GM18520 (cell line): ENCODE data around the gene BMERB1.
"Not testable (repeated sequence)": the region's sequence is repeated elsewhere in the genome, so short reads cannot be mapped to it uniquely, and the experiment has no call there.

Source experiments
- ATAC-seq: cut with Tn5 transposase; IDR thresholded peaks from one replicate; pipeline ENCODE4 v1.9.1; 2021; ENCODE audit not compliant: unreplicated experiment

BMERB1 gene

DNA sequence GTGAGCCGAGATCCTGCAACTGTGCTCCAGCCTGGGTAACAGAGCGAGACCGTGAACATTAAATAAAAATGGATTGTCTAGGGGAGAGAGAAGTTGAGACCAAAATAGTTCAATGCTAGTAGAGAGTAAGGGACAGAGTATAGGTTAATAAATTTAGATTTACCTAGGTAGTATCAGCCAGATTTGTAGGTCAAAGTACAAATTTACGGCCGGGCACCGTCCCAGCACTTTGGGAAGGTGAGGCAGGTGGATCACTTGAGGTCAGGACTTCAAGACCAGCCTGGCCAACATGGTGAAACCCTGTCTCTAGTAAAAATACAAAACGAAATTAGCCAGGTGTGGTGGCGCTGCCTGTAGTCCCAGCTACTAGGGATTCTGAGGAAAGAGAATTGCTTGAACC lies 12.2 kb upstream of the BMERB1 start:
- no peak for ATAC-seq

DNA sequence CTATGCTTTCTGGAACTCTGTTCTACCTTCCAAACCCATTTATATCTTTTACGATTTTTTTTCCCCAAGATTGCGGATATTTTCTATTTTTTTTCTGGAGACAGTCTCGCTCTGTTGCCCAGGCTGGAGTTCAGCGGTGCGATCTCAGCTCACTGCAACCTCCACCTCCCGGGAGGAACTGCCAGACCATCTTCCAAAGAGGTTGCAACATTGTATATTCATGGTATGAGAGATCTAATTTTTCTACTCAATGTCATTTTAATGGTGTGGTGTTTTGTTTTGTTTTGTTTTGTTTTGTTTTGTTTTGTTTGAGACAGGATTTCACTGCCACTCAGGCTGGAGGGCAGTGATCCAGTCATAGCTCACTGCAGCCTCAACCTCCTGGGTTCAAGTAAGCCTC lies 8.5 kb upstream of the BMERB1 start:
- ATAC-seq = no peak

DNA sequence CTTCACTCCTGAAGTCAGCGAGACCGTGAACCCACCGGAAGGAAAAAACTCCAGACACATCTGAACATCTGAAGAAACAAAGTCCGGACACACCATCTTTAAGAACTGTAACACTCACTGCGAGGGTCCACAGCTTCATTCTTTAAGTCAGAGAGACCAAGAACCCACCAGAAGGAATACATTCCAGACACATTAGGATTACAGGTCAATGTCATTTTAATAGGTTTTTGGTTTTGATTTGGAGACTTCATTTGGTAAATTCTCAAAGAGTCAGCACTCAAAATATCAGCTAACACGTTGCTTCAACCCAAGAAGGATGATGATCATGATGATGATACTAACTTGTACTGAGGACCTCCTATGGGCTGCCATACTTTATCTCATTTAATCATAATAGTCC lies 7.6 kb upstream of the BMERB1 start:
- no peak for ATAC-seq

DNA sequence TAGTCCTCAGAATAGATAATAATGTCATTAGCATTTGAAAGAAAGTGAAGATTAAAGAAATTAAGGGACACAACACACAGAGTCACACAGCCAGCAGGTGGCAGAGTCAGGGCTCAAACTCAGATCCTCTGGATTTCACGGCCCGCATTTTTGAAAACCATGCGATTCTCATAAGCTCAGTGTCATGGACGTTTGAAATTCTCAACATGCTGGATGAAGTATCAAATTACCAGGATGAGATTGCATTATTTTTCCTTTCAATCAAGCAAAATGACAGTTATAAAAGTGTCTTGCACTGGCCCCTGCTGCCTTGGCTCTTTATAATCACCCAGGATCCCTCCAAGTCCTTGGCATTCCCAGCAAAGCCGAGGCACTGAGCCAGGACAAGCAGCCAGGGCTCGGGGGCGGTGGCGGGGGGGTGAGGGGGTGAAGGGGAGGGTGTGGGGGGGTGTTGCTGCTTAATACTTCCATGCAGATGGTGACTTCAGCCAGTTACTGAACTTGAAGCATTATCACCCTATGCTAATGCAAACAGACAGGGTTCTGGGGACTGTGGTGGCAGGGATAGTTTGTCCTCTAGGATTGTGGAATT lies 6.6 kb upstream of the BMERB1 start:
- no peak for ATAC-seq

DNA sequence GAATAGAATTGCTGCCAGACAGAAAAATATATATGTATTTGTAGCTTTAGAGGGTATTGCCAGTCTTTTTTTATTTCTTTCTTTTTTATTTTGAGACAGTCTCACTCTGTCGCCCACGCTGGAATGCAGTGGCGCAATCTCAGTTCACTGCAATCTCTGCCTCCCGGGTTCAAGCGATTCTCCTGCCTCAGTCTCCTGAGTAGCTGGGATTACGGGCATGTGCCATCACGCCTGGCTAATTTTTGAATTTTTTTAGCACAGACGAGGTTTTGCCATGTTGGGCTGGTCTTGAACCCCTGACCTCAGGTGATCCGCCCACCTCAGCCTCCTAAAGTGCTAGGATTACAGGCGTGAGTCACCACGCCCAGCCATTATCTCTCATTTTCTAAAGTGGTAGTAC lies 3.5 kb upstream of the BMERB1 start:
- not testable (repeated sequence) for ATAC-seq

DNA sequence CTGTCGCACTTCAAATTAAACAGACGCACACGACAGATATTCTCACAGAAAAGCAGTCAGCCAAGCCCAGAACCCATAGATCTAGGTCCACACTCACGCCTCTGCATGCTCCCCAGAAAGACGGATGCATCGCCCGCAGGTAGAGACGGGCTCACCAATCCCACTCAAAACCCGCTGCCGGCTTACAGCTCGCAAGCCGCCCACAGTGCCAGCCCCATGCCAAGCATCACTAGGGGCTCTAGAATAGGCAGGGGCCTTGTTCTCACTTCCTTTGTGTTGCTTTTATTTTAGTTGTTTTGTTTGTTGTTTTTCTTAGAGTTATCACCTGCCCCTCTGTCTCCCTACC lies 336 bp upstream of the BMERB1 start:
- no peak for ATAC-seq

DNA sequence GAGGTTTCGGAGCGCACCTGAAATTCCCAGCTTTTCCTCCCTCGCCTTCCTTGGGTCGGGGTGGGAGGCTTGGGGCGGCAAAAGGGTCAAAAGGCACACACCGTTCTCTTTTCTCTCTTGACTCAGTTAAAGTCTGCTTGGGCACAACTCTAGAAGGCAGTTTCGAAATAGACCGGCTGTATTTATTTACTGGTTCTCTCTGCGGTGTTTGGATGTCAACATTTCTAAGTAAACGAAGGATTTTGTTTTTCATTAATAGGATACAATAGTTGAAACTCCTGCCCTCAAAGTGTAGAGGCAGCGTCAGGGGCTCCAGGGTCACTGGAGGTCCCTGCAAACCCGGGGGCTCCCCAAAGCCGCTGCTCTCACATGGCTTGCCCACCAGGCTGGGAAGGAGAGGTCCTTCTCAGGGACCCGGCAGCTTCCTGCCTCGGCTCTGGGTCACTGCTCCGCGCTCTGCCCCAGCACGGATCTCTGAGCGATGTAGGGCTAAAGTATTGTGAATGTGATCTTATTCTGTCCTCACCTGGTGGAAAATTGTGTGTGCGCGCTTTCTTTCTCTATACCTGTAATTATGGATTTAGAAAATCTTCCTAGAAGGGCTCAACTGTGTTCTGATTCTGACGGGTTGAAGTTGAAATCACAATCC lies 952 bp downstream of the BMERB1 start:
- no peak for ATAC-seq

DNA sequence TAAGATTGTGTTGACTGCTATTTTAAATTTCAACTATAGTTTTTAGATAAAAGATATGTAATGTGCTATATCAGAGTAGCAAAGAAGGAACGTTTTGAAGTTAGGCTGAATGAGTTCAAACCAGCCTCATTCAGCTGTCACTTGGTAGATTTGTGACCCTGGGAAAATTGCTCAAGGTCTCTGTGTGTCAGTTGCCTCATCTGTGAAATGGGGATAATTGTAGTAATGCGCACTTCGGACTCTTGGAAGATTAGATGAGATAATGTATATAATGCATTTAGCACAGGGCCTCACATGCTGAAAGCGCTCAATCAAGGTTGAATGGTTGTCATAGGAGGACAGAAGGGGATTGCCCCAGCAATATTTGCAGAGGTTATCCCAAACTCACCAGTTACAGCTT lies 4.7 kb downstream of the BMERB1 start:
- ATAC-seq = no peak

DNA sequence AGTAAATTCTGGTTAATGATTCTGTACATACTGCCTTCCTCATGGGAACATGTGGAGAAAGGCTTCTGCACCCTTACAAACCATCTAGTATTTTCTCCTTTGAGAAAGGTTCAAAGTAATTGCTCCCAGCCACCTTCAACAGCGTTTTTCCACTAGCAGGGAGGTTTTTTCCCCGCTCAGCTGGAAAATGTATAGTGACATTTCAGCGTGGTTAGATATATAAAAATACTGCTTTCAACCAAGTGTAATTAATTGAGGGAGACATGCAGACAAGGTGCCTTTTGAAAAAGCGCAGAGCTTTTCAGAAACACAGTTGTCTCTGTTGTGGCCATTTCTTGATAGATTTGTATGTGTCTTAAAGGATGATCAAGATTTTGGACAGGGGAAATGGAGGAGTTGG lies 5.1 kb downstream of the BMERB1 start:
- ATAC-seq = no peak

DNA sequence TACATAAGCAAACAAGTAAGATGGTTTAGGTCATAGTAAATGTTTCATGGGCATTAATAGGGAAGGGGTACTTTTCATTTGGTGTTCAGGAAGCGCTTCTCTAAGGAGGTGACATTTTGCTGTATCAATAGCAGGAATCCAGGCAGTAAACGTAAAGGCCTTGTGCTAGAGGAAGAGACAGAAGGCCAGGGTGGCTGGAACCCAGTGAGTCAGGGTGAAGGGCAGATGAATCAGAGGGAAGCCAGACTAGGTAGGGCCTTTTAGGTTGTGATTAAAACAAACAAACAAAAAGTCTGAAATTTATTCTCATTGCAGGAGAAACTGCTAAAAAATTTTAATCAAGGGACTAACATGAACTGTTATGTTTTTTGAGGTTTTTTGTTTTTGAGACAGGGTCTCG lies 6.5 kb downstream of the BMERB1 start:
- no peak for ATAC-seq

DNA sequence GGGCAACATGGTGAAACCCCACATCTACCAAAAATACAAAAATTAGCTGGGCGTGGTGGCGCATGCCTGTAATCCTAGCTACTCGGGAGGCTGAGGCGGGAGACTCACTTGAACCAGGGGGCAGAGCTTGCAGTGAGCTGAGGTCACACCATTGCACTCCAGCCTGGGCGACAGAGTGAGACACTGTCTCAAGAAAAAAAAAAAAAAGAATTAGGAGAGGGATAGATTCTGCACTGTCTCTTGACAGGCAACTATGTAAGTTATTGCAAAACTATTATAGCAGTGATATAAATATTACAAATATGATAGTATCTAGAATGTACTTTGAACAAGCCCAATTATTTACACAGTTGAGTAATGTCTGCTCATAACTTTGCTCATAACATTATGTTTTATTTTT lies 7.8 kb downstream of the BMERB1 start:
- not testable (repeated sequence) for ATAC-seq

DNA sequence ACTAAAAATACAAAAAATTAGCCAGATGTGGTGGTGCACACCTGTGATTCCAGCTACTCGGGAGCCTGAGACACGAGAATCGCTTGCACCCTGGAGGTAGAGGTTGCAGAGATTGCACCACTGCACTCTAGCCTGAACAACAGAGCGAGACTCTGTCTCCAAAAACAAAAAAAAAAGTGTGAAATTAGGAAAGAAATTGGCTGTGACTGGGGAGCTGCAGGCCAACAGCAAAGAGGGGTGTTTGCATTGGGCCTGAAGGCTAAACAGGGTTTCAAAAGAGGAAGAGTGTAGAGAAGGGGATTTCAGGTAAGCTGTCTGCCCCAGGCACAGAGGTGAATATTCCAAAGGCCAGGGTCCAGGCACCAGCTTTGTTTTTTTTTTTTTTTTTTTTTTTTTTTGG lies 9.4 kb downstream of the BMERB1 start:
- ATAC-seq = no peak

DNA sequence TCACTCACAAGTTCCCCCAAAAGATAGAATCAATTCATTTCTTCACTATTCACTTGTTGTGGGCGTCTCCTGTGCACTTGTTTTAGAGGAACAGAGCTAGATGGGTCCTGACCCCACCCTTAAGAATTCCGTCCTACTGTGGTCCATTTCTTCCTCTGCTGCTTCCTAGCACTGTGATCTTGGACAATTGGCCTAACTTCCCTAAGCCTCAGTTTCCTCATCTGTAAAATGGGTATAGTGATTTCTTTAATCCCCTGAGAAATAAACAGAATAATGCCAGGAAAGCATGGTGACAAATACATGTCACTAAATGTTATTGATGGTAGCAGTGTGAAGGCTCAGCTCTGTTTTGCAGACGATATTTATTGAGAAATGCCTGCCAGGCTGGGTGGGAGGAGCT lies 9.9 kb downstream of the BMERB1 start:
- no peak for ATAC-seq

DNA sequence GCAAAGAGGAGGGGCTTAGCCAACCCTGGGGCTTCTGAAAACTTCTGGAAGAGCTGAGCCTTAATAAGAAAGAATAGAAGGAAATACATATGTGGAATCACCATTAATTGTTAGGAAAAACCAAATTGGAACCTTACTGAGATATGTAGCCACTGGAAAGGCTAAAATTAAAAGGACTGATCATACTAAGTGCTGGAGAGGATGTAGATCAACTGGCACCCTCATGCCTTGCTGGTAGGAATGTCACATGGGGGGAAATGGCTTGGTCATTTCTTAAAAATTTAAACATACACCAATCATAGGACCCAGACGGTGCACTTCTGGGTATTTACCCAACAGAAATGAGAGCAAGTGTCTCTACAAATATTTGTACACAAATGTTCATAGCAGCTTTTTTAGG lies 11.1 kb downstream of the BMERB1 start:
- no peak for ATAC-seq

DNA sequence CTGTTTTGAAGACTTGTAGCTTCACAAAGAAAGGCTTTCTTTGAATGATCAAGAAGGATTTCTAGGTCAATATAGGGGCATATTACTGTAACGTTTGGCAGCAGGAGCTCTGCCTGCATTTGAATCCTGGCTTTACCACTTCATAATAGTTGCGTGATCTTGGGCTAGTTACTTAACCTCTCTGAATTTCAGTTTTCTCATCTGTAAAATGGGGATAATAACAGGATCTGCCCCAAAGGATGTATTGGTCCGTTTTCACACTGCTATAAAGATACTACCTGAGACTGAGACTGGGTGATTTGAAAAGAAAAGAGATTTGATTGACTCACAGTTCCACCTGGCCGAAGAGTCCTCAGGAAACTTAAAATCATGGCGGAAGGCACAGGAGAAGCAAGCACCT lies 12.5 kb downstream of the BMERB1 start:
- no peak for ATAC-seq

DNA sequence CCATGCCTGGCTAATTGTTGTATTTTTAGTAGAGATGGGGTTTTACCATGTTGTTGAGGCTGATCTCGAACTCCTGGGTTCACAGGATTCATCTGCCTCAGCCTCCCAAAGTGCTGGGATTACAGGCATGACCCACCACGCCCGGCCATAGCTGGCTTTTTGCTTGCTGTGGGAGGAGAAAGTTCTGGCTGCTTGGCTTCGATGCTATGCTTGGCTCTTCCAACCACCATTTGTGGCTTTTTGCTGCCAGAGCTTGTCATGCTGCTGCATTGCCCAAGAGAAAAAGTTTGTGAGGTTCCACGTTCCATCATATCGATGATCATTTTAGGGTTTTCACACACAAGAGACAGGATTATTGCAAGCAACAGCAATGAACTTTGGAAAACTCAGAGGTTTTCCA lies 16.2 kb downstream of the BMERB1 start:
- no peak for ATAC-seq

DNA sequence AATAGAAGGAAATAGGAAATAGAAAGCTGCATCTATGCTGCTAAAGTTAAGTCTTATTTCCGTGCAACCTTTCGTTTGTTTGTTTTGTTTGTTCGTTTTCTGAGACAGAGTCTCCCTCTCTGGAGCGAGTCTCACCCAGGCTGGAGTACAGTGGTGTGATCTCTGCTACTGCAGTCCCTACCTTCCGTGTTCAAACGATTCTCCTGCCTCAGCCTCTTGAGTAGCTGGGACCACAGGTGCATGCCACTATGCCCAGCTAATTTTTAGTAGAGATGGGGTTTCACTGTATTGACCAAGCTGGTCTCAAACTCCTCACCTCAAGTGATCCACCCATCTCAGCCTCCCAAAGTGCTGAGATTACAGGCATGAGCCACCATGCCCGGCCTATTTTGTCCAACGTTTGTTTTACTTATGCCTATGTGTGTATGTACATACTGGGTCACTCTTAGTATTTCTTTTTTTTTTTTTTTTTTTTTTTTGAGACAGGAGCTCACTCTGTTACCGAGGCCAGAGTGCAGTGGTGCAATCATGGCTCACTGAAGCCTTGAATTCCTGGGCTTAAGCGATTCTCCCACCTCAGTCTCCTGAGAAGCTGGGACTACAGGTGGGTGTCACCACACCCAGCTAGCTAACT lies 16.8 kb downstream of the BMERB1 start:
- no peak for ATAC-seq

DNA sequence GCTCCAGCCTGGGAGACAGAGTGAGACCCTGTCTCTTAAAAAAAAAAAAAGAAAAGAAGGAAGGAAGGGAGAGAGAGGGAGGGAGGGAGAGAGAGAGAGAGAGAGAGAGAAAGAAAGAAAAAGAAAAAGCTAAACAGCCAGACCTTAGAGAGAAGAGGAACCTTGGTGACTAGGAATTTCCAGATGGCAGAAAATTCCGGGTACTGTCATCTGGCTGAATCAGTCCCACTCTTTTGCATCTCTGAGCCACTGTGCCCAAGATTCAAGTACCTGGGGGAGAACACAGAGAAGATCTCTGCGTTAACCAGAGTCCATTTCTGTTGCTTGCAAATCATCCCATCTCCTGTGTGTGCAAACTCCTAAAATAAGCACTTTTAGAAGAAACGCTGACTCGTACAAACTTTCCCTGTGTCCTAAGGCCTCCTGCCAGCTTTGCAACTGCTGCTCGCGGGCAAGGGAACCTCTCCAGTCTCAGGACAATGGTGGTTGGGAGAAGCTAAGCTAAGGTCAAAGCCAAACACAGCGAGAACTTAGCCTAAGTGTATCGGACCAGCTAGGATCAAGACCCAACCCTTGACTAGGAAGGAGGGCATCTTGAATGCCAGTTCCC lies 18.0 kb downstream of the BMERB1 start:
- no peak for ATAC-seq

DNA sequence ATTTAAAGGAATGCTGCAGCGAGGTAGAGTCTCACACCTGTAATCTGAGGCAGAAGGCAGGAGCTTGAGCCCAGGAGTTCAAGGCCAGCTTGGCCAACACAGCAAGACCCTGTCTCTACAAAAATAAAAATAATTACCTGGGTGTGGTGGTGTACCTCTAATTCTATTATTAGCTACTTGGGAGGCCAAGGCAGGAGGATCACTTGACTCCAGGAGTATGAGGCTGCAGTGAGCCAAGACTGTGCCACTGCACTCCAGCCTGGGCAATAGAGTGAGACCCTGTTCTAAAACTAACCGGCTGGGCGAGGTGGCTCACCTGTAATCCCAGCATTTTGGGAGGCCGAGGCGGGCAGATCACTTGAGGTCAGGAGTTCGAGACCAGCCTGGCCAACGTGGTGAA lies 18.9 kb downstream of the BMERB1 start:
- ATAC-seq = not testable (repeated sequence)

DNA sequence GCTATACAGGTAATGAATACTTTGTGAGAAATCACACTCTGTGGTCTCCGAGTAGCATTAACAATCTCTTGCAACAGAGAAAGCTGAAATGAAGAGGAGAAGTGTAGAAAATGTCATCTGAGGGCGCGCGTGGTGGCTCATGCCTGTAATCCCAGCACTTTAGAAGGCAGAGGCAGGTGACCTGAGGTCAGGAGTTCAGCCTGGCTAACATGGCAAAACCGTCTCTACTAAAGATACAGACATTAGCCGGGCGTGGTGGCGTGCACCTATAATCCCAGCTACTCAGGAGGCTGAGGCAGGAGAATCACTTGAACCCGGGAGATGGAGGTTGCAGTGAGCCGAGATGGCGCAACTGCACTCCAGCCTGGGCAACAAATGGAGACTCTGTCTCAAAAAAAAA lies 20.5 kb downstream of the BMERB1 start:
- ATAC-seq = not testable (repeated sequence)

DNA sequence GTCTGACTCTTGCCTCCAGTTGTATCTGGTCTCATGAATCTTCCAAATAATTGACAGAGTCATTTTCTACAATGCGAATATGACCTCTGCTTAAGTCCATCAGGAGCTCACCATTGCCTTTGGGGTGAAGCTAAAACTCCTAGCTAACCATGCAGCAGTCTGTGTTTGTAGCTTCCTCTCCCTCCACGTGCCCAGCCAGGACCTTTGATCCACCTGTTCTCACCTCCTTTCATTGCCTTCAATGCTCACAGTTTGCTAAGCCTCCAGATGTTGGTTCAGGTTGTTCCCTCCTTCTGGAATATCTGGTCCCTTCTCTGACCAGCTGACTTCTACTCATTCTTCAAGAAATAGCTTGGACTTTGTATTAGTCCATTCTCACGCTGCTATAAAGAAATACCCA lies 23.0 kb downstream of the BMERB1 start:
- ATAC-seq = no peak

DNA sequence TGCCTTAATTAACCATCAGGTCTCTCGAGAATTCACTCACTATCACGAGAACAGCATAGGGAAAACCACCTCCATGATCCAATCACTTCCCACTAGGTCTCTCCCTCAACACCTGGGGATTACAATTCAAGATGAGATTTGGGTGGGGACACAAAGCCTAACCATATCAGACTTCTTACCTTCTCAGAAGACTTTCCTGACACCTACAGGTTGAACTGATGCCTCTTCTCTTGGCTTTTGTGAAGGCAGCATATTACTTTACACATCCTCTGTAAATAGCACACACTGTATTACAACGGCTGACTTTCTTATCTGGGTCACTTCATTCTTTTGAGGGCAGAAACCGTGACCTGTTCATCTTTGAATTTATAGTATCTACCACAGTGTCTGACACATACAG lies 23.6 kb downstream of the BMERB1 start:
- ATAC-seq = no peak
